GM12892 (cell line): ENCODE data around the gene ARPIN.

Experiments
- POLR2A ChIP-seq: IDR thresholded peaks from 2 replicates; pipeline ENCODE4 v1.6.1; 2011; ENCODE audit warnings: low read depth, low read length, control low read depth
- POLR2AphosphoS5 ChIP-seq: IDR thresholded peaks from 2 replicates; pipeline ENCODE4 v1.6.1; 2011; ENCODE audit warnings: low read depth, low read length, control low read depth

- TF ChIP-seq POLR2A (no peak), POLR2AphosphoS5 (no peak)
These were observed 65.7 kb downstream of the ARPIN start for GRCh38 chr15:89847101-89847500.
